HEK293 (cell line): Measurements from ENCODE around the gene AGR2.

ENCODE experiments used
- KLF10 ChIP-seq: fragments of 450-650 bp; IDR thresholded peaks from 2 replicates; pipeline ENCODE4 v1.5.1; 2018; ENCODE audit warnings: missing biosample characterization, mild to moderate bottlenecking, missing genetic modification characterization
- MEIS1 ChIP-seq: sonication (generic); formaldehyde crosslinking; IDR thresholded peaks from 2 replicates; pipeline ENCODE4 v1.8.1; 2022; ENCODE audit warnings: missing genetic modification reagents, mild to moderate bottlenecking, borderline replicate concordance
- SETDB1 ChIP-seq: IDR thresholded peaks from one replicate; pipeline ENCODE4 v1.6.1; 2017; ENCODE audit warnings: mild to moderate bottlenecking, low read length, moderate library complexity, mixed read lengths; ENCODE audit not compliant: insufficient read length
- ZNF112 ChIP-seq: fragments of 450-650 bp; formaldehyde crosslinking; IDR thresholded peaks from 2 replicates; pipeline ENCODE4 v1.5.0; 2017; ENCODE audit warnings: missing biosample characterization, missing genetic modification characterization
- ZNF114 ChIP-seq: fragments of 450-650 bp; formaldehyde crosslinking; IDR thresholded peaks from 2 replicates; pipeline ENCODE4 v1.5.0; 2017; ENCODE audit warnings: missing biosample characterization, missing genetic modification characterization
- ZNF610 ChIP-seq: fragments of 450-650 bp; formaldehyde crosslinking; IDR thresholded peaks from 2 replicates; pipeline ENCODE4 v1.5.1; 2016; ENCODE audit warnings: missing biosample characterization, missing genetic modification characterization, borderline replicate concordance
- ZNF677 ChIP-seq: fragments of 450-650 bp; IDR thresholded peaks from 2 replicates; pipeline ENCODE4 v1.5.0; 2018; ENCODE audit warnings: missing biosample characterization, mild to moderate bottlenecking, missing genetic modification characterization, moderate library complexity
- ZNF785 ChIP-seq: fragments of 450-650 bp; formaldehyde crosslinking; IDR thresholded peaks from 2 replicates; pipeline ENCODE4 v1.5.1; 2016; ENCODE audit warnings: missing biosample characterization, missing genetic modification characterization
- ZNF792 ChIP-seq: fragments of 450-650 bp; formaldehyde crosslinking; IDR thresholded peaks from 2 replicates; pipeline ENCODE4 v1.5.1; 2016; ENCODE audit warnings: missing biosample characterization, missing genetic modification characterization
- TF ChIP-seq, protein P1 (sequence below): fragments of 450-650 bp; formaldehyde crosslinking; IDR thresholded peaks from 2 replicates; pipeline ENCODE4 v1.5.1; 2016; ENCODE audit warnings: missing biosample characterization, missing genetic modification characterization

DNA sequence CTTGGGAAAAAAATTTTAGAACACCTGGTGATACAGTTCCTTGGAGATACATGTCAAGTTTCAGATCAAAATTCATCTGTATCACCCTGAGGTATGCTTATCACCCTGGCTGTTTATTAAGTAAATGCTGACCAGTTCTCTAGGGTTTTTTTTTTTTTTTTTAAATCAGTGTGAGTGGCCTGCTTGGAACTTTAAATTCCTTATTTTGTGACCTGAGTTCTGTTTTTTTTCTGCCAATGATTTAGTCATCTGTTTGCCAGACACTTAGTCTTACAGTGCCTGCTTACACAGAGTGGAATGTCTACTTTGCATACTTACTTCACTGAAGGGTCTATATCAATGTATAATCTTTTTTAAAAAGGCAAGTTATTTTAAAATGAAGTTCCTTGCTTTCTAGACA, 49.4 kb downstream of the AGR2 start:
- TF ChIP-seq ZNF677 (tag by site-specific recombination) (no peak), ZNF112 (tag by site-specific recombination) (no peak), KLF10 (tag by site-specific recombination) (no peak), MEIS1 (CRISPR knock-in tag) (no peak), ZNF792 (tag by site-specific recombination) (no peak), ZNF785 (tag by site-specific recombination) (no peak), ZNF114 (tag by site-specific recombination) (no peak), ZNF610 (tag by site-specific recombination) (no peak), SETDB1 (no peak)
- TF ChIP-seq, protein P1, sequence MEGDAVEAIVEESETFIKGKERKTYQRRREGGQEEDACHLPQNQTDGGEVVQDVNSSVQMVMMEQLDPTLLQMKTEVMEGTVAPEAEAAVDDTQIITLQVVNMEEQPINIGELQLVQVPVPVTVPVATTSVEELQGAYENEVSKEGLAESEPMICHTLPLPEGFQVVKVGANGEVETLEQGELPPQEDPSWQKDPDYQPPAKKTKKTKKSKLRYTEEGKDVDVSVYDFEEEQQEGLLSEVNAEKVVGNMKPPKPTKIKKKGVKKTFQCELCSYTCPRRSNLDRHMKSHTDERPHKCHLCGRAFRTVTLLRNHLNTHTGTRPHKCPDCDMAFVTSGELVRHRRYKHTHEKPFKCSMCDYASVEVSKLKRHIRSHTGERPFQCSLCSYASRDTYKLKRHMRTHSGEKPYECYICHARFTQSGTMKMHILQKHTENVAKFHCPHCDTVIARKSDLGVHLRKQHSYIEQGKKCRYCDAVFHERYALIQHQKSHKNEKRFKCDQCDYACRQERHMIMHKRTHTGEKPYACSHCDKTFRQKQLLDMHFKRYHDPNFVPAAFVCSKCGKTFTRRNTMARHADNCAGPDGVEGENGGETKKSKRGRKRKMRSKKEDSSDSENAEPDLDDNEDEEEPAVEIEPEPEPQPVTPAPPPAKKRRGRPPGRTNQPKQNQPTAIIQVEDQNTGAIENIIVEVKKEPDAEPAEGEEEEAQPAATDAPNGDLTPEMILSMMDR (tag by site-specific recombination), result no peak
